GM19468 (cell line): Measurements from ENCODE around the gene MYF5.
"Not testable (repeated sequence)": the region's sequence is repeated elsewhere in the genome, so short reads cannot be mapped to it uniquely, and the experiment has no call there.

Source experiments
- ATAC-seq: cut with Tn5 transposase; IDR thresholded peaks from one replicate; pipeline ENCODE4 v1.9.1; 2021; ENCODE audit warnings: mild to moderate bottlenecking, moderate library complexity, moderate number of reproducible peaks; ENCODE audit not compliant: unreplicated experiment; ENCODE audit errors: extremely low read depth

MYF5 gene

DNA sequence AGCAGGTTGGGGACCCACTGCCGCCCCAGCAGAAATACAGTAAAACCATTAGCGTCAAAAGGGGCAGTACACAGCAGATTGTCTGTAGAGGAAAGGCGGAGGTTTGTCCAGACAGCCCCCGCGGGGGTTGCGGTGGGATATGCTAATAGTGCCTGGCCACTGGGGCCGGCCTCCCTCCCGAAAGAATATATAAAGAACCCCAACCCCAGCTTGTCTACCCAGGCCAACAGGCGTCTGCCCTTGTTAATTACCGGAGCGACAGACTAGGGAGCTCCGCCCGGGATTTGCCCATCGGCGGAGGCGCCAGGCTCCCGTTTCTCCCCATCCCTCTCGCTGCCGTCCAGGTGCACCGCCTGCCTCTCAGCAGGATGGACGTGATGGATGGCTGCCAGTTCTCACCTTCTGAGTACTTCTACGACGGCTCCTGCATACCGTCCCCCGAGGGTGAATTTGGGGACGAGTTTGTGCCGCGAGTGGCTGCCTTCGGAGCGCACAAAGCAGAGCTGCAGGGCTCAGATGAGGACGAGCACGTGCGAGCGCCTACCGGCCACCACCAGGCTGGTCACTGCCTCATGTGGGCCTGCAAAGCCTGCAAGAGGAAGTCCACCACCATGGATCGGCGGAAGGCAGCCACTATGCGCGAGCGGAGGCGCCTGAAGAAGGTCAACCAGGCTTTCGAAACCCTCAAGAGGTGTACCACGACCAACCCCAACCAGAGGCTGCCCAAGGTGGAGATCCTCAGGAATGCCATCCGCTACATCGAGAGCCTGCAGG lies at the start of gene MYF5:
Gene MYF5, plus strand, starts transcription at position 217 of the 774 bp plus-strand sequence. Its CDS starts 152 bp downstream, at position 369.
- no peak for ATAC-seq

- ATAC-seq = no peak
Observed at GRCh38 chr12:80670214-80670613, 46.5 kb upstream of the MYF5 start.

DNA sequence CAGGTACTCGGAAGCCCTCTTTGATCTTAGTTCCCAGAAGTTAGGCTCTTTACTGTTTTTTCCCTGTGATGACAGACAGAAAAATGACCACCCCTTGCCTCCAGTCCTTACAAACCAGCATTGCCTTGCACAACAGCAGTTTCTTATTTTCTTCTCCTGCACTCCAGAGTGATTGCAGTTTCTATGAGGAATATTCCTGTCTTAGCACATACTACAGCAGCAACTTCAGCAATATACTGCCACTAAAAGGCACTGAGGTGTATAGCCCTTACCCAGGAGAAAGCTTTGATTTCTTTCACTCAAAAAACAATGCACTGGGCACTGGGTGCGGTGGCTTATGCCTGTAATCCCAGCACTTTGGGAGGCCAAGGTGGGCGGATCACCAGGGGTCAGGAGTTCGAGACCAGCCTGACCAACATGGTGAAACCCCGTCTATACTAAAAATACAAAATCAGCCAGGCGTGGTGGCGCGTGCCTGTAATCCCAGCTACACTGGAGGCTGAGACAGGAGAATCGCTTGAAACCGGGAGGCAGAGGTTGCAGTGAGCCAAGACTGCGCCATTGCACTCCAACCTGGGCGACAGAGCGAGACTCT lies 40.6 kb upstream of the MYF5 start:
- not testable (repeated sequence) for ATAC-seq

GRCh38 chr12:80676856-80677255 lies 39.9 kb upstream of the MYF5 start:
- ATAC-seq = no peak

- ATAC-seq = no peak
Observed at GRCh38 chr12:80677994-80678393, 38.7 kb upstream of the MYF5 start.

DNA sequence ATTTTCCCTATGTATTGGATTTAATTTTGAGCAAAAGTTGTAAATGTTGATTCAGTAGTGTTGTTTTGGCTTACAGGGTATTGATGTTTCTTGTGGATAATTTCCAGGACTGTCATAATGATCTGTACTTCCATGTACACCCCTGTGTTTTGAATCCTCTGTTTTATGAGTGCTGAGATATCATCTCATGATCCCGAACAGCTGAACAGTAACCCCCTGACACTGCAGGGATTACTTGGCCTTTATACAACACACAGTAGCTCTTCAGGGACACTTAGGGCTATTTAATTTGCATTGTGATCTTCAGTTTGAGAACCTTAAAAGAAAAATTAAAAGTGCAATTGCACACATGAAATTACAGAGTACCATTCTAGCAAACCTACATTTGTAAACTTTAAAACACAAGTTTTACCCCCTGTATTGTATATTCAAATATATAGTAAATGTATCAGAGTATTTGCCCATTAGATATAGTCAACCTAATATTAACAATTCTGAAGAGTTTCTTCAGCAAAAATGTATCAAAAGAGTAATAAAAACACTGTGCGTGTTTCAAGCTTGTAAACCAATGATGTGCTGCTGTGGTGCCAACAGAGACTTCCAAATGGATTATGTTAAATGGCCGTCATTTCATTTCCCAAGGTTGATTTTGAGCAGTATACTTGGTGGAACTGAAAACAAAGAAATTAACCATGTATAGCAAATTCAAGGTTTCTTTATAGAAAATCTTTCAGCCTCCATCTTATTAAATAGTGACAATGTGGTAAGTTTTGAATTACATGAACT lies 37.2 kb upstream of the MYF5 start:
- ATAC-seq = no peak

DNA sequence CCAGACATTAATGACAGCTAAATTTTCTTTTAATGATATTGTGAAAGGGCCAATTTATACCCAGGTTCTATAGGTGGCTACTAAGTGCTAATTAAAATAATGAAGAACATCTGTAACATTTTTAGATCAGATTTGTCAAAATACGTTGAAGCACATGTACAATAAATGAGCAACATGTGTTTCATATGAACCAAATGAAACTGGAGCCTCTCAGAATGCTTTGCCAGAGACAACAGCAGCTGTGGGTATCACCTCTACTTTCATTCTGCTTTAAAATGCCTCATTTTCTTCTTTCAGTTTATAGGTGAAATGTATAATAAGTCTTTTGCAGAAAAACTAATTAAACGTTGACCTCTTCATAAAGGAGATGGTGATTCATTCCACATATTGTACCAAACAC lies 35.4 kb upstream of the MYF5 start:
- ATAC-seq = peak; percentile 89

DNA sequence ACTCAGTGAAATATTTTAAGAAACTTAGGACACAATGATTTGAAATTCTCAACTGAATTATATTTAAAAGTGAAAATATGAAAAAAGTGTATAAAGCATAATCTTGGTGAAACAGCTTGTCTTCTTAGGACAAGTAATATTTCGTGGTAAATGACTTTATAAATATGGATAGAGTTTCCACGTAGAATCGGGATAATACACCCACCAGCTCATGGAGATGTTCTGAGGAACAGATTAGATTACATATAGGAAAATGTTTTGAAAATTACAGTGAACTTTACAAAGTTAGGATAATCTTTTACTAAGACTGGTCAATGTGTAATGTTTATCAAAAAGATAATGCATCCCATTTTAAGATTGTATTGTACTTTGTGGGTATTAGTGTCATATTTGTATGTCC lies 34.9 kb upstream of the MYF5 start:
- no peak for ATAC-seq

GRCh38 chr12:80684077-80684495 lies 32.6 kb upstream of the MYF5 start:
- no peak for ATAC-seq

GRCh38 chr12:80690090-80690489 lies 26.6 kb upstream of the MYF5 start:
- ATAC-seq = no peak

DNA sequence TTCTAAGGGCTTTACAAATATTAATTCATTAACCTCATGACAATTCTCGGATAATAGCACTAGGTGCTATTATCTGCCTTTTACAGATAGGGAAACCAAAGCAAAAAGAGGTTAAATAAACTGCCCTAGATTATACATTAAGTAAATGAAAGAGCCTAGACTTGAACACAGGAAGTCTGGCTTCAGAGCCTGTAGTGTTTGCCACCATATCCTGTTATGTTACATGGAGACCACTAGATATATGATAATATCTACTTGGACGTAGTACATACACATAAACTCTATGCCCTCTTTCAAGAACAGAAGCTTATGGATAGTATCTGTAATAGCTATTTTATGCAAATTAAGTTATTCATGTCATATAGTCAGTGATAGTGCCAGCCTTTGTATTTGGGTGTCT lies 26.2 kb upstream of the MYF5 start:
- no peak for ATAC-seq

- peak; percentile 30 for ATAC-seq
Observed at GRCh38 chr12:80692114-80692513, 24.6 kb upstream of the MYF5 start.

DNA sequence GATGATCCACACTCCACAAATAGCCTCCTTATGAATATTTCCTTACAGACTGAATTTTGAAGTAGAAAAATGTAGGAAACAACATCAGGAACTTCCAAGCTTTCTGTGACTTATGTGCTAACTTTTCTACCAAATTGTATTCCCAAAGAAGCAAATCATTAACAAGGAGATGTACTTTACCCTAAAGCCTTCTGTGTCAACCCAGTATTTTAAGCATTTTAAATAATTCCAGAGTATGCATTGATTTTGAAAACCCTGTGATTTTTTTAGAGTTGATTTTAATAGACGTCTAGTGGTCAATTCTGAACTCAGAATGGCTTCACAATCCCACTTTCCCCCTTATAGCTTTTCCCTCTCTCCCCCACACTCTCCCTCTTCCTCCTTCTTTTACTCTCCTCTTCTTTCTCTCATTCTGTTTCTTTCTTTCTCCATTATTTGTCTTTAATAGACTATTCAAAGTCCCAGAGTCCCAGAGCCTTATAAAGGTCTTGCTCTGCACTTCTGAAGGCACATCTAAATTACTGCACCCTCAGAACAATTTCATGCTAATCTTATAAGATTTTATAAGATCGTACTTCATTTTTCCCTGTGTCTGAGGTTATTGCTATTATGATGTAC lies 19.3 kb upstream of the MYF5 start:
- no peak for ATAC-seq

DNA sequence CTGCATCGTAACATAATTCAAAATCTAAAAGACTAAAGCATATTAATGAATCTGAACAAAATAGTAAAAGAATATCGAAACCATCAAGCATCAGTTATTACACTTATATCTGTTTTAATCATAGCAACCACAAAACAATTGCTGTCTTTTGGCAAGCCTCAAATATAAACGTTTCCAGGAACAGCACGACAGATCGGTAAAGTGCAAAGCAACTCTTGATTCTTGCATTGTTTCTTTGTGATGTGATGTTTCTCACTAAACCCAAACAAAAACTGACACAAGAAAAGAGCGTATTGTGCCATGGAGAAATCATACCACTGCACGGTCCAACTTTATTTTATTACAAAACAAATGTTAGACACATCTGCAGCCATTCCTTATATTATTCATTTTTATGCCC lies 18.5 kb upstream of the MYF5 start:
- no peak for ATAC-seq

DNA sequence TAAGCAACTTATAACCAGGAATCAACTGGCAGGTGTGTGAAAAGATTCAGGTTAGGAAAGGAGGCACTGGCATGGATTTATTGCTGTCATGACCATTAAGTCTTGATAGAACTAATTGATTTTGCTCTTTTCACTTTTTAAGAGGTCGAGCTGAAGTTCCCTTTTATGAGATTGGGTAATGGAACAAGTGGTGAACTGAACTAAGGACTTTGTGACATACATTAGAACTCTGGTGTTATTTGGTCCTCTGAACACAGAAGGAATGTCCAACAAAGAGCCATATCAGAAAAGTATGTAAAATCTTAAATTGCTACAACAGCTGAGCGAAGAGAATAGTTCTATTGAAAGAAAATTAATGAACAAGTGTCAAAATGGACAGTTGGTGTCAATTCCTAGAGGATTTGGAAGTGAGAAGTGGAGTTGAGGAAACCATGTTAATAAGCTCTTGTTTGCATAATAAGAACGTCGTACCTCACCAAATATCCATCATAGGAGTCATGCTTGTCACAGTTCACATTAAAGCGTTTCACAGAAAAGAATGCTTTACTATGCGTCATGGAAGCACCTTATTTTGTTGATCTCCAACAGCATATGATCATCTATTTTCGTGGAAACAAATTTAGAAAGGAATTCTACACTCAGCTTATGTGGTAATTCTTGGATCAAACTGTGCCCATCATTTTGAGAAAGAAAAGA lies 17.7 kb upstream of the MYF5 start:
- ATAC-seq = no peak

- no peak for ATAC-seq
Observed at GRCh38 chr12:80700327-80700726, 16.4 kb upstream of the MYF5 start.

- no peak for ATAC-seq
Observed at GRCh38 chr12:80701388-80701787, 15.3 kb upstream of the MYF5 start.

- peak; percentile 60 for ATAC-seq
Observed at GRCh38 chr12:80702889-80703805, 13.6 kb upstream of the MYF5 start.

DNA sequence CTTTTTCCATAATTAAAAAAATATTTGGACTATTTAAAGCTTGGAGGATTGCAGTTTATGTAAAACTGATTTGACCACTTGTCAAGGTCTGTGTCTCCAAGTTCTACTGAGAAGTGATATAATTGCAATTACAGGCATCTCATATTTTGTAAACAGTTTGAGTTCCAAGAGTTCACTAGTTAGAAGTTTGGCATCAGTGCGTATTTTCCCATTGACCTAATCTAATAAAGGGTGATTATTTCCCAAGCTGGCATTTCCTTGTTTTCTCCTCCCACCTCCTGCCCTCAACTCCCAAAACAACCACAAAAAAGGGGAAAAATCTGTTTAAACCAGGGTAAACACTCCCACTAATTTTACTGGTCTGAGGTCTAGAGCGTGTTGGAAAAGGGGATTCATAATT lies 12.3 kb upstream of the MYF5 start:
- ATAC-seq = no peak
